Esophagus muscularis mucosa (tissue), 4 donors: Measurements from ENCODE around the gene MCUB.

Experiments used
- EP300 ChIP-seq: sonication (generic); formaldehyde crosslinking; IDR thresholded peaks from one replicate; pipeline ENCODE4 v1.6.1; 2017; ENCODE audit warnings: antibody characterized with exemption
- POLR2A ChIP-seq: fragments of 450-650 bp; IDR thresholded peaks from one replicate; pipeline ENCODE4 v1.6.1; 2017; ENCODE audit warnings: antibody characterized with exemption, moderate library complexity, mild to moderate bottlenecking, low read depth
- POLR2AphosphoS5 ChIP-seq, 2 donors: sonication (generic); formaldehyde crosslinking; IDR thresholded peaks; one replicate each; pipeline ENCODE4 v1.6.1; 2017; ENCODE audit warnings: antibody characterized with exemption in 2 of 2
- TF ChIP-seq, protein P1 (sequence below), 3 experiments: fragments of 200-600 bp in 2 of 3; fragments of 450-650 bp in 1 of 3; sonication (generic) in 2 of 3; IDR thresholded peaks; one replicate each; pipeline ENCODE4 v1.5.1; 2017 to 2019; ENCODE audit warnings: antibody characterized with exemption in 3 of 3, mild to moderate bottlenecking in 2 of 3, moderate library complexity in 1 of 3

DNA sequence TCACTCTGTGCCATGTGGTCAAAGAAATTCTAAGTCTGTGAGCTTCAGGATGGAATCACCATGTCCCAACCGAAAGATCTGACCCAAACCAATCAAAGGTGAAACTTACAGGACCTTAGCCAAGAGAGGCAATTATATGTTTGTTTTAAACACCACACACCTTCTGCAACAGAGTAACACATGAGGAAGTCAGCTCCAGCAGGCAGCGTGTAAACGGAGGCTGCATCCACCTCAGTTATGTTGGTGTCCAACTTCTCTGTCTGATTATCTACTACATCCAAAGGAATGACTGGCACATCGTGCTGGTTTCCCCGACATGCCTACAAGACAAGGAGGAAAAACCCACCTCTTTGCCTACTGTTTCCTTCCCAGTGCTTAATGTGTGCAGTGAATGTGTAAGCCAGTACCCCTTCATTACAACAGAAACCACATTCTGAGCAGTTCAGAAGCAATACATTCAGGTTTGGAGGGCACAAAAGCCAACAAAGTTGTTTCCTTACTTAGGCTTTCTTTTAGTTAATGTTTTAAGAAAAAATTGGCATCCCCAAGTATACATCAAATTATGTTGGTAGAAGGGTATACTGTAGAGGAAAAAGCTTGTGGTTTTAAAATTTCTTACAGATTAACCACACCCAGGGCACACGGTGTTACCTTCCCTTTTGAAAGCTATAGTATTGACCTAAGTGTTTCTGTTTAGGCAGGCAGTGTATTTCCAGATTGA, 130.8 kb downstream of the MCUB start:
- no peak for TF ChIP-seq EP300
- TF ChIP-seq, protein P1, sequence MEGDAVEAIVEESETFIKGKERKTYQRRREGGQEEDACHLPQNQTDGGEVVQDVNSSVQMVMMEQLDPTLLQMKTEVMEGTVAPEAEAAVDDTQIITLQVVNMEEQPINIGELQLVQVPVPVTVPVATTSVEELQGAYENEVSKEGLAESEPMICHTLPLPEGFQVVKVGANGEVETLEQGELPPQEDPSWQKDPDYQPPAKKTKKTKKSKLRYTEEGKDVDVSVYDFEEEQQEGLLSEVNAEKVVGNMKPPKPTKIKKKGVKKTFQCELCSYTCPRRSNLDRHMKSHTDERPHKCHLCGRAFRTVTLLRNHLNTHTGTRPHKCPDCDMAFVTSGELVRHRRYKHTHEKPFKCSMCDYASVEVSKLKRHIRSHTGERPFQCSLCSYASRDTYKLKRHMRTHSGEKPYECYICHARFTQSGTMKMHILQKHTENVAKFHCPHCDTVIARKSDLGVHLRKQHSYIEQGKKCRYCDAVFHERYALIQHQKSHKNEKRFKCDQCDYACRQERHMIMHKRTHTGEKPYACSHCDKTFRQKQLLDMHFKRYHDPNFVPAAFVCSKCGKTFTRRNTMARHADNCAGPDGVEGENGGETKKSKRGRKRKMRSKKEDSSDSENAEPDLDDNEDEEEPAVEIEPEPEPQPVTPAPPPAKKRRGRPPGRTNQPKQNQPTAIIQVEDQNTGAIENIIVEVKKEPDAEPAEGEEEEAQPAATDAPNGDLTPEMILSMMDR (IDR thresholded peaks at IDR 0.05) = no peak
- TF ChIP-seq POLR2AphosphoS5 (IDR thresholded peaks at IDR 0.05) = no peak
- TF ChIP-seq POLR2A = no peak
